ENCODE results near the gene BORCS8. TPM values are rescaled to one million over a fixed set of nuclear protein-coding genes. Genes with fewer than 3 reads are reported as not detected.

Gene BORCS8
- total and polyA plus RNA-seq, 2 of the 4 experiments (the other 2 are of a cell fraction), result 16.7 to 33.9 TPM

DNA sequence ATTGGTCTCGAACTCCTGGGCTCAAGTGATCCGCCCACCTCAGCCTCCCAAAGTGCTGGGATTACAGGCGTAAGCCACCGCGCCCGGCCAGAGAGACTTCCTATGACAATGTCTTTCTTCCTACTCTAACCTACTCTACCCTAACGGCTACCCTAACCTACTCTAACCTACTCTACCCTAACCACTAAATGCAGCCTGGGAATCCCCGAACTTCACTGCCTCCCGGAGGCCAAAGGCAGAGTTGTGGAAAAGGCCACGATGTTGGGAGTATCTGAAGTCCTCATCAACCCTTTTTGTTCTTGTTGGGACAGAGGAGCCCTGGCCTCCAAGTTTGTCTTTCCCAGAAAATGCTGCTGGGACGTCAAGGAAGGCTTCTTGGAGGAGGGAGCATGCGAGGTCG is 12.2 kb upstream of the BORCS8 start:
- Histone ChIP-seq H3K9me3 (ENCODE audit: control insufficient read depth, insufficient read depth, low read length) (no peaks in the 10 kb centered on the region), H3K23ac (ENCODE audit: low read depth, low read length) (no peak overlapping the region), H3K79me1 (ENCODE audit: low read depth in 1 of 2, low read length in 2 of 2) (peaks cover 5 to 19% of the 10 kb centered on the region in 2 experiments), H3K56ac (ENCODE audit: extremely low read depth, insufficient read depth, low read length) (no peak overlapping the region), H3K4me1 (ENCODE audit: control insufficient read depth, insufficient read depth, low read length) (peaks cover 3% of the 10 kb centered on the region; the same call in 1 of the 2 replicates), H3K4ac (ENCODE audit: low read depth, low read length) (no peak overlapping the region), H3K14ac (replicated peaks; ENCODE audit: low read depth, low read length) (no peak overlapping the region), H3K27me3 (ENCODE audit: control insufficient read depth, insufficient read depth, low read length) (peaks cover 10% of the 10 kb centered on the region; the same call in 1 of the 2 replicates), H2AK9ac (replicated peaks; ENCODE audit: low read depth, low read length, poor library complexity) (no peak overlapping the region), H4K5ac (ENCODE audit: low read depth, low read length) (no peak overlapping the region), H3K4me2 (ENCODE audit: low read depth, low read length) (no peak overlapping the region), H2BK5ac (ENCODE audit: low read depth, low read length, poor library complexity, severe bottlenecking) (no peak overlapping the region), H4K91ac (ENCODE audit: insufficient read depth, low read depth, low read length) (no peak overlapping the region), H3K9ac (ENCODE audit: low read depth, low read length) (no peak overlapping the region), H4K8ac (ENCODE audit: low read depth in 2 of 2, low read length in 2 of 2) (no peak overlapping the region), H3K18ac (ENCODE audit: low read depth, low read length) (no peak overlapping the region), H2AFZ (replicated peaks; ENCODE audit: low read length, poor library complexity) (no peak overlapping the region), H2BK15ac (ENCODE audit: low read depth, low read length) (no peak overlapping the region), H2BK20ac (ENCODE audit: low read depth, low read length) (no peak overlapping the region), H2BK120ac (ENCODE audit: low read depth, low read length) (no peak overlapping the region), H3K27ac (ENCODE audit: insufficient read depth, low read length) (no peak overlapping the region), H4K20me1 (ENCODE audit: insufficient read depth, low read length) (no peaks in the 10 kb centered on the region), H3K4me3 (ENCODE audit: insufficient read depth, low read depth, low read length) (no peak overlapping the region), H2AK5ac (ENCODE audit: low read depth, low read length) (no peak overlapping the region), H3K9me1 (ENCODE audit: insufficient read depth, low read length) (0 out of 2 replicates have a peak, but pooled peaks cover 5% of the 10 kb centered on the region), H3K36me3 (ENCODE audit: control insufficient read depth, insufficient read depth, low read length) (peaks cover 18% of the 10 kb centered on the region)
- no peak for TF ChIP-seq CEBPB (IDR thresholded peaks at IDR 0.05; ENCODE audit: low read depth, low read length)
- TF ChIP-seq RFX5 (IDR thresholded peaks at IDR 0.05; ENCODE audit: low read depth, low read length), result no peak
- TF ChIP-seq FOS (IDR thresholded peaks at IDR 0.05; ENCODE audit: low read depth, low read length), result no peak
- TF ChIP-seq MAZ (IDR thresholded peaks at IDR 0.05; ENCODE audit: borderline replicate concordance, low read depth, low read length), result no peak
- TF ChIP-seq, protein P1, sequence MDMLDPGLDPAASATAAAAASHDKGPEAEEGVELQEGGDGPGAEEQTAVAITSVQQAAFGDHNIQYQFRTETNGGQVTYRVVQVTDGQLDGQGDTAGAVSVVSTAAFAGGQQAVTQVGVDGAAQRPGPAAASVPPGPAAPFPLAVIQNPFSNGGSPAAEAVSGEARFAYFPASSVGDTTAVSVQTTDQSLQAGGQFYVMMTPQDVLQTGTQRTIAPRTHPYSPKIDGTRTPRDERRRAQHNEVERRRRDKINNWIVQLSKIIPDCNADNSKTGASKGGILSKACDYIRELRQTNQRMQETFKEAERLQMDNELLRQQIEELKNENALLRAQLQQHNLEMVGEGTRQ (IDR thresholded peaks at IDR 0.05; ENCODE audit: low read depth, low read length), result no peak
- TF ChIP-seq, protein P2, sequence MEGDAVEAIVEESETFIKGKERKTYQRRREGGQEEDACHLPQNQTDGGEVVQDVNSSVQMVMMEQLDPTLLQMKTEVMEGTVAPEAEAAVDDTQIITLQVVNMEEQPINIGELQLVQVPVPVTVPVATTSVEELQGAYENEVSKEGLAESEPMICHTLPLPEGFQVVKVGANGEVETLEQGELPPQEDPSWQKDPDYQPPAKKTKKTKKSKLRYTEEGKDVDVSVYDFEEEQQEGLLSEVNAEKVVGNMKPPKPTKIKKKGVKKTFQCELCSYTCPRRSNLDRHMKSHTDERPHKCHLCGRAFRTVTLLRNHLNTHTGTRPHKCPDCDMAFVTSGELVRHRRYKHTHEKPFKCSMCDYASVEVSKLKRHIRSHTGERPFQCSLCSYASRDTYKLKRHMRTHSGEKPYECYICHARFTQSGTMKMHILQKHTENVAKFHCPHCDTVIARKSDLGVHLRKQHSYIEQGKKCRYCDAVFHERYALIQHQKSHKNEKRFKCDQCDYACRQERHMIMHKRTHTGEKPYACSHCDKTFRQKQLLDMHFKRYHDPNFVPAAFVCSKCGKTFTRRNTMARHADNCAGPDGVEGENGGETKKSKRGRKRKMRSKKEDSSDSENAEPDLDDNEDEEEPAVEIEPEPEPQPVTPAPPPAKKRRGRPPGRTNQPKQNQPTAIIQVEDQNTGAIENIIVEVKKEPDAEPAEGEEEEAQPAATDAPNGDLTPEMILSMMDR (conservative IDR thresholded peaks at IDR 0.05; ENCODE audit: low read depth, low read length), result no peak
- no peak for TF ChIP-seq RCOR1 (IDR thresholded peaks at IDR 0.05; ENCODE audit: insufficient replicate concordance, low read length)
- TF ChIP-seq SMC3 (IDR thresholded peaks at IDR 0.05; ENCODE audit: low read depth, low read length), result no peak
- no peak for TF ChIP-seq MAFK (IDR thresholded peaks at IDR 0.05; ENCODE audit: low read depth, low read length)
- TF ChIP-seq MXI1 (IDR thresholded peaks at IDR 0.05; ENCODE audit: borderline replicate concordance, low read depth, low read length), result no peak
- TF ChIP-seq POLR2A (IDR thresholded peaks at IDR 0.05; ENCODE audit: low read depth, low read length), result no peak
- TF ChIP-seq, protein P3, sequence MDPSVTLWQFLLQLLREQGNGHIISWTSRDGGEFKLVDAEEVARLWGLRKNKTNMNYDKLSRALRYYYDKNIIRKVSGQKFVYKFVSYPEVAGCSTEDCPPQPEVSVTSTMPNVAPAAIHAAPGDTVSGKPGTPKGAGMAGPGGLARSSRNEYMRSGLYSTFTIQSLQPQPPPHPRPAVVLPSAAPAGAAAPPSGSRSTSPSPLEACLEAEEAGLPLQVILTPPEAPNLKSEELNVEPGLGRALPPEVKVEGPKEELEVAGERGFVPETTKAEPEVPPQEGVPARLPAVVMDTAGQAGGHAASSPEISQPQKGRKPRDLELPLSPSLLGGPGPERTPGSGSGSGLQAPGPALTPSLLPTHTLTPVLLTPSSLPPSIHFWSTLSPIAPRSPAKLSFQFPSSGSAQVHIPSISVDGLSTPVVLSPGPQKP (IDR thresholded peaks at IDR 0.05; ENCODE audit: borderline replicate concordance, low read depth, low read length), result no peak
- no peak for TF ChIP-seq CHD1 (IDR thresholded peaks at IDR 0.05; ENCODE audit: low read depth, low read length)
- TF ChIP-seq BHLHE40 (IDR thresholded peaks at IDR 0.05; ENCODE audit: low read depth, low read length), result no peak
- no peak for TF ChIP-seq RAD21 (IDR thresholded peaks at IDR 0.05; ENCODE audit: low read length)
- TF ChIP-seq NFE2L2 (IDR thresholded peaks at IDR 0.05; ENCODE audit: low read depth, low read length), result no peak
- intact Hi-C loops (cut with micrococcal nuclease) (no loop called here), dilution Hi-C loops (cut with HindIII; ENCODE audit: low sequenced_read_pairs, unreplicated experiment) (no loop called here), in situ Hi-C loops (cut with MboI; ENCODE audit: low sequenced_read_pairs) (no loop called here)
- DNase-seq (no peak), ATAC-seq (ENCODE audit: low read depth) (no peak)
- no TSS peak for BruUV-seq (replicated peaks)
- ChIA-PET CTCF (no interaction called here), POLR2A (ENCODE audit: unreplicated experiment) (interaction anchor here (0.6 to 0.9 kb wide), 2 partner anchors 13 to 16 kb away, joined by 7 to 26 read pairs; partner anchors contain the start of gene BORCS8)
- WGBS, 2 experiments (ENCODE audit: extremely low coverage in 2 of 2, insufficient read length in 1 of 2), result 72% methylated on average over 6 of the region's 13 CpGs; no CpG with 5 or more reads in 1 of the 2 experiments

Data from IMR-90 (cell line).